HepG2 (cell line): ENCODE measurements around the gene PRXL2A. TPM values are rescaled to one million over a fixed set of nuclear protein-coding genes. Genes with fewer than 3 reads are reported as not detected.

Experiments
- AKAP8 ChIP-seq: sonication (generic); formaldehyde crosslinking; IDR thresholded peaks from 2 replicates; pipeline ENCODE4 v1.5.1; 2020; ENCODE audit warnings: mild to moderate bottlenecking, missing genetic modification reagents
- DMTF1 ChIP-seq: sonication (generic); formaldehyde crosslinking; IDR thresholded peaks from 2 replicates; pipeline ENCODE4 v1.4.0; 2020; ENCODE audit warnings: mild to moderate bottlenecking, missing genetic modification reagents
- HCFC1 ChIP-seq: fragments of 150-350 bp; IDR thresholded peaks from 2 replicates; pipeline ENCODE4 v1.6.1; 2014; ENCODE audit warnings: low read depth, low read length
- HIC2 ChIP-seq: sonication (generic); formaldehyde crosslinking; IDR thresholded peaks from 2 replicates; pipeline ENCODE4 v1.9.0; 2022; ENCODE audit warnings: low read depth, missing genetic modification reagents
- HMG20A ChIP-seq: IDR thresholded peaks from 2 replicates; pipeline ENCODE4 v1.6.1; 2016; ENCODE audit warnings: borderline replicate concordance
- NCOA5 ChIP-seq: sonication (generic); formaldehyde crosslinking; IDR thresholded peaks from 2 replicates; pipeline ENCODE4 v1.4.0; 2020; ENCODE audit warnings: missing genetic modification reagents
- PHF20 ChIP-seq: sonication (generic); formaldehyde crosslinking; IDR thresholded peaks from 2 replicates; pipeline ENCODE4 v1.5.0; 2020; ENCODE audit warnings: mild to moderate bottlenecking, missing genetic modification reagents
- TBL1XR1 ChIP-seq: fragments of 150-350 bp; IDR thresholded peaks from 2 replicates; pipeline ENCODE4 v1.6.1; 2014; ENCODE audit warnings: borderline replicate concordance, low read length; ENCODE audit not compliant: partially characterized antibody
- ZKSCAN8 ChIP-seq: IDR thresholded peaks from 2 replicates; pipeline ENCODE4 v1.6.1; 2016; ENCODE audit warnings: borderline replicate concordance, missing genetic modification reagents, missing compliant biosample characterization
- ZNF343 ChIP-seq: sonication (generic); formaldehyde crosslinking; IDR thresholded peaks from 2 replicates; pipeline ENCODE4 v1.4.0; 2020; ENCODE audit warnings: mild to moderate bottlenecking, missing genetic modification reagents
- ZNF383 ChIP-seq: sonication (generic); formaldehyde crosslinking; IDR thresholded peaks from 2 replicates; pipeline ENCODE4 v1.4.0; 2020; ENCODE audit warnings: missing genetic modification reagents, mild to moderate bottlenecking, borderline replicate concordance
- ZNF431 ChIP-seq: sonication (generic); formaldehyde crosslinking; IDR thresholded peaks from 2 replicates; pipeline ENCODE4 v1.9.0; 2022; ENCODE audit warnings: missing genetic modification reagents, low read depth, mild to moderate bottlenecking, borderline replicate concordance
- ZNF460 ChIP-seq: sonication (generic); formaldehyde crosslinking; IDR thresholded peaks from 2 replicates; pipeline ENCODE4 v1.5.1; 2020; ENCODE audit warnings: missing genetic modification reagents, mild to moderate bottlenecking, borderline replicate concordance
- ZNF672 ChIP-seq: sonication (generic); formaldehyde crosslinking; IDR thresholded peaks from 2 replicates; pipeline ENCODE4 v1.8.1; 2022; ENCODE audit warnings: missing genetic modification reagents
- ZNF841 ChIP-seq: sonication (generic); formaldehyde crosslinking; IDR thresholded peaks from 2 replicates; pipeline ENCODE4 v1.8.1; 2023; ENCODE audit warnings: missing genetic modification reagents, borderline replicate concordance
- ZSCAN30 ChIP-seq: sonication (generic); formaldehyde crosslinking; IDR thresholded peaks from 2 replicates; pipeline ENCODE4 v1.5.0; 2020; ENCODE audit warnings: mild to moderate bottlenecking, missing genetic modification reagents
- polyA plus RNA-seq, 8 experiments: library from polyadenylated mRNA; depleted of rRNA in 3 of 8; stranded (reverse) in 7 of 8; unstranded in 1 of 8; fragments of >200 nt; fragmentation: Illumina TruSeq in 4 of 8; extraction: Trizol in 4 of 8; gene quantifications; 2 replicates each; pipeline versions ENCODE4 v1.2.1 to v1.2.3, GENCODE V29; 2011 to 2016; ENCODE audit warnings: low read depth in 4 of 8, missing spikeins in 1 of 8, mixed read lengths in 1 of 8; ENCODE audit not compliant: insufficient read depth in 1 of 8
- total RNA-seq, 5 experiments: library from RNA; depleted of rRNA; stranded (reverse); fragments of >200 nt; fragmentation: Illumina TruSeq; extraction: Trizol; gene quantifications; 2 replicates each; pipeline ENCODE4 v1.2.3, GENCODE V29; 2016; ENCODE audit warnings: low read depth in 1 of 5
- TF ChIP-seq, protein P1 (sequence below): sonication (generic); formaldehyde crosslinking; IDR thresholded peaks from 2 replicates; pipeline ENCODE4 v1.9.0; 2021; ENCODE audit warnings: mild to moderate bottlenecking, missing genetic modification reagents
- TF ChIP-seq, protein P2 (sequence below): sonication (generic); formaldehyde crosslinking; IDR thresholded peaks from 2 replicates; pipeline ENCODE4 v1.5.0; 2020; ENCODE audit warnings: mild to moderate bottlenecking, missing genetic modification reagents

The PRXL2A gene
- total and polyA plus RNA-seq, 2 of the 13 experiments (the other 11 are each of a cell fraction or from before 2014, with no cell fraction given), result 43.9 to 79.9 TPM

- TF ChIP-seq DMTF1 (CRISPR knock-in tag), result 0 out of 2 replicates have a peak, but pooled peaks have one; percentile 25
- TF ChIP-seq, protein P1, sequence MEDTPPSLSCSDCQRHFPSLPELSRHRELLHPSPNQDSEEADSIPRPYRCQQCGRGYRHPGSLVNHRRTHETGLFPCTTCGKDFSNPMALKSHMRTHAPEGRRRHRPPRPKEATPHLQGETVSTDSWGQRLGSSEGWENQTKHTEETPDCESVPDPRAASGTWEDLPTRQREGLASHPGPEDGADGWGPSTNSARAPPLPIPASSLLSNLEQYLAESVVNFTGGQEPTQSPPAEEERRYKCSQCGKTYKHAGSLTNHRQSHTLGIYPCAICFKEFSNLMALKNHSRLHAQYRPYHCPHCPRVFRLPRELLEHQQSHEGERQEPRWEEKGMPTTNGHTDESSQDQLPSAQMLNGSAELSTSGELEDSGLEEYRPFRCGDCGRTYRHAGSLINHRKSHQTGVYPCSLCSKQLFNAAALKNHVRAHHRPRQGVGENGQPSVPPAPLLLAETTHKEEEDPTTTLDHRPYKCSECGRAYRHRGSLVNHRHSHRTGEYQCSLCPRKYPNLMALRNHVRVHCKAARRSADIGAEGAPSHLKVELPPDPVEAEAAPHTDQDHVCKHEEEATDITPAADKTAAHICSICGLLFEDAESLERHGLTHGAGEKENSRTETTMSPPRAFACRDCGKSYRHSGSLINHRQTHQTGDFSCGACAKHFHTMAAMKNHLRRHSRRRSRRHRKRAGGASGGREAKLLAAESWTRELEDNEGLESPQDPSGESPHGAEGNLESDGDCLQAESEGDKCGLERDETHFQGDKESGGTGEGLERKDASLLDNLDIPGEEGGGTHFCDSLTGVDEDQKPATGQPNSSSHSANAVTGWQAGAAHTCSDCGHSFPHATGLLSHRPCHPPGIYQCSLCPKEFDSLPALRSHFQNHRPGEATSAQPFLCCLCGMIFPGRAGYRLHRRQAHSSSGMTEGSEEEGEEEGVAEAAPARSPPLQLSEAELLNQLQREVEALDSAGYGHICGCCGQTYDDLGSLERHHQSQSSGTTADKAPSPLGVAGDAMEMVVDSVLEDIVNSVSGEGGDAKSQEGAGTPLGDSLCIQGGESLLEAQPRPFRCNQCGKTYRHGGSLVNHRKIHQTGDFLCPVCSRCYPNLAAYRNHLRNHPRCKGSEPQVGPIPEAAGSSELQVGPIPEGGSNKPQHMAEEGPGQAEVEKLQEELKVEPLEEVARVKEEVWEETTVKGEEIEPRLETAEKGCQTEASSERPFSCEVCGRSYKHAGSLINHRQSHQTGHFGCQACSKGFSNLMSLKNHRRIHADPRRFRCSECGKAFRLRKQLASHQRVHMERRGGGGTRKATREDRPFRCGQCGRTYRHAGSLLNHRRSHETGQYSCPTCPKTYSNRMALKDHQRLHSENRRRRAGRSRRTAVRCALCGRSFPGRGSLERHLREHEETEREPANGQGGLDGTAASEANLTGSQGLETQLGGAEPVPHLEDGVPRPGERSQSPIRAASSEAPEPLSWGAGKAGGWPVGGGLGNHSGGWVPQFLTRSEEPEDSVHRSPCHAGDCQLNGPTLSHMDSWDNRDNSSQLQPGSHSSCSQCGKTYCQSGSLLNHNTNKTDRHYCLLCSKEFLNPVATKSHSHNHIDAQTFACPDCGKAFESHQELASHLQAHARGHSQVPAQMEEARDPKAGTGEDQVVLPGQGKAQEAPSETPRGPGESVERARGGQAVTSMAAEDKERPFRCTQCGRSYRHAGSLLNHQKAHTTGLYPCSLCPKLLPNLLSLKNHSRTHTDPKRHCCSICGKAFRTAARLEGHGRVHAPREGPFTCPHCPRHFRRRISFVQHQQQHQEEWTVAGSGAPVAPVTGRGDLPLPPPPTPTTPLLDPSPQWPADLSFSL, result no peak
- no peak for TF ChIP-seq ZKSCAN8 (CRISPR knock-in tag)
- no peak for TF ChIP-seq ZSCAN30
- no peak for TF ChIP-seq AKAP8 (CRISPR knock-in tag)
- no peak for TF ChIP-seq ZNF841
- TF ChIP-seq ZNF343, result 0 out of 2 replicates have a peak, but pooled peaks have one; percentile 60
- no peak for TF ChIP-seq HCFC1
- no peak for TF ChIP-seq ZNF672
- TF ChIP-seq TBL1XR1, result no peak
- TF ChIP-seq, protein P2, sequence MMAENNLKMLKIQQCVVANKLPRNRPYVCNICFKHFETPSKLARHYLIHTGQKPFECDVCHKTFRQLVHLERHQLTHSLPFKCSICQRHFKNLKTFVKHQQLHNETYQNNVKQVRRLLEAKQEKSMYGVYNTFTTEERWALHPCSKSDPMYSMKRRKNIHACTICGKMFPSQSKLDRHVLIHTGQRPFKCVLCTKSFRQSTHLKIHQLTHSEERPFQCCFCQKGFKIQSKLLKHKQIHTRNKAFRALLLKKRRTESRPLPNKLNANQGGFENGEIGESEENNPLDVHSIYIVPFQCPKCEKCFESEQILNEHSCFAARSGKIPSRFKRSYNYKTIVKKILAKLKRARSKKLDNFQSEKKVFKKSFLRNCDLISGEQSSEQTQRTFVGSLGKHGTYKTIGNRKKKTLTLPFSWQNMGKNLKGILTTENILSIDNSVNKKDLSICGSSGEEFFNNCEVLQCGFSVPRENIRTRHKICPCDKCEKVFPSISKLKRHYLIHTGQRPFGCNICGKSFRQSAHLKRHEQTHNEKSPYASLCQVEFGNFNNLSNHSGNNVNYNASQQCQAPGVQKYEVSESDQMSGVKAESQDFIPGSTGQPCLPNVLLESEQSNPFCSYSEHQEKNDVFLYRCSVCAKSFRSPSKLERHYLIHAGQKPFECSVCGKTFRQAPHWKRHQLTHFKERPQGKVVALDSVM, result no peak
- TF ChIP-seq HMG20A (CRISPR knock-in tag), result no peak
- no peak for TF ChIP-seq ZNF460 (CRISPR knock-in tag)
- TF ChIP-seq NCOA5 (CRISPR knock-in tag), result no peak
- TF ChIP-seq ZNF383 (CRISPR knock-in tag), result no peak
- TF ChIP-seq ZNF431 (CRISPR knock-in tag), result no peak
- TF ChIP-seq PHF20 (CRISPR knock-in tag), result no peak
- 0 out of 2 replicates have a peak, but pooled peaks have one; percentile 27 for TF ChIP-seq HIC2
Measured at GRCh38 chr10:80407812-80408241, 524 bp upstream of the PRXL2A start (continued).
